HG03060 (cell line): Measurements from ENCODE around the gene NIPA2.

Experiments used
- ATAC-seq: cut with Tn5 transposase; IDR thresholded peaks from one replicate; pipeline ENCODE4 v1.9.1; 2021; ENCODE audit warnings: low read depth, moderate number of reproducible peaks; ENCODE audit not compliant: unreplicated experiment

The NIPA2 gene

DNA sequence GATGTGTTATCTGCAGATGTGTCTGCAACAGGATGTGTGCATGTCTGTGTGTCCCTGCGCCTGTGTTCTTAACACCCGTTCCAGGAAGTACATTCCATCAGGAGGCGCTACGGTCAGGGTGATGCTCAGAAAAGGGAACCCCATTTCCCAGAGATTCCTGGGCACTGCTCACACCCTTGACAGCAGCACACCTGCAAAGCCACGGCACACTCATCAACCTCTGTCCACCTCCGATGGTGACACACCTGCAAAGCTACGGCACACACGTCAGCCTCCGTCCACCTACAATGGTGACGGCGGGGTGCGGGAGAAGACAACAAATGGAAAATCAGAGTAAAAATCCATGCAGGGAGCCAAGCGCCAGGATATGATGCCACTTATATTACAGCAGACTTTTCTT, 55.4 kb downstream of the NIPA2 start:
- no peak for ATAC-seq

DNA sequence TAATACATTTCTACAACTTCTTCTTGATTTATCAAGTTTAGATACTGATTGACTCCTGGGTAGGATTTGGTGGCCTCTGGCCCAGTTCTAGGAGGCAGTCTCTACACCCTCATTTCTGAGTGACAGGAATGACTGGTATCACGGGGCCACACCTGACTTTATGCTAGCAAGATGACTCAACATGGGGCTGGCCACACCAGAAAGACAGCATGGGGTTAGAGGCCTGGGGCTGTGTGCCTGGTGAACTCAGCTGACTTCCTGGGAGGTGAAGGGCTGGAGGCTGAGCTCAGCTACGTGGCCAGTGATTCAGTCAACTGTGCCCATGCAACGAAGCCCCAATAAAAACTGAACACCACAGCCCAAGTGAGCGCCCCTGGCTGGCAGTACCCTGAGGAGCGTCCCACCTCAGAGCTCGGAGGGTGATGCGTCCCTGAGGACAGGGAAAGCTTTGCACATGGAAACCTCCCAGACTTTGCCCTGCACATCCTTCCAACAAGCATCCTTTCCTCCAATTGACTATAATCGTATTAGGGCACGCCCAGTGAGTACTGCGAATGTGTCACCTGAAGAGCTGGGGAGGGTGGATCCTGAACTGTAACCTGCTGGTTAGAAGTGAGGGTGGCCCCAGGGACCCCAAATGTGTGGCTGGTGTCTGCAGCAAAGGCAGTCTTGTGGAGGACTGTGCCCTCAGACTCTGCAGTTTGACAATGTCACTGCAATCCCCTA, 57.2 kb downstream of the NIPA2 start:
- ATAC-seq = no peak

DNA sequence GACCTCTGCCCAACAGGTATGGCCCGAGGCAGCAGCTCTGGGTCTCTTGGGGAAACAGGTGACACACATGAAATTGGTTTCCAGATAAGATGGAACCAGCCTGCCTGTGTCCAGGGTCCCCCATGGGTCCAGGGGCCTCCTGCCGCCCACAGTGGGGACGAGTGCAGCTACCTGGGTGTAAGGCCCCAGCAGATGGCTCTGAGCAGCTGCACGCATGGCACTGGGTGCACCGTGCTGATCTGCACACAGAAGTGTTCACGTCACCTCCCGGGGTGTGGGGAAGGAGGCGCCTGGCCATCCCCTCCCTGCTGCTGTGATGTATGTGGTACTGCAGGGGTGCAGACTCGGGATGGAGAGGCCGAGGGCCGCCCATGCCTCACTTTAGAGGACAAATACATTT, 63.6 kb downstream of the NIPA2 start:
- no peak for ATAC-seq

DNA sequence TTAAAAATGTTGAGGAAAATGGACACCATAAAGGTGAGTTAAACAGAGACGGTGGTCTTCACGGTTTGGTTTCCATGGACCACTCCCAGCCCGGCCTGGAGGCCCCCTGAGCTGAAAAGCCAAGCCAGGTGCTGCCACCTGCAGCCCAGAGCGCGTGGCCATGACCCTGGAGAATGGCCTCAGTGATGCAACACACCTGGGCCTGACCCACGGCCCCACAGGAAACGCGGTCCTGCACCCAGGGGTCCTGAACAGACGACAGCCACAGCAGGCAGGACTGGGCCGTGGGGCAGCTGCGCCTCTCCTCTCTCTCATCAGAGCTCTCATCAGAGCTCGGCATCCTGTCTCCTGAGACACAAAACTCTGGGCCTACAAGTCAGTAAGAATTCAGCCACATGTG, 64.1 kb downstream of the NIPA2 start:
- ATAC-seq = no peak

DNA sequence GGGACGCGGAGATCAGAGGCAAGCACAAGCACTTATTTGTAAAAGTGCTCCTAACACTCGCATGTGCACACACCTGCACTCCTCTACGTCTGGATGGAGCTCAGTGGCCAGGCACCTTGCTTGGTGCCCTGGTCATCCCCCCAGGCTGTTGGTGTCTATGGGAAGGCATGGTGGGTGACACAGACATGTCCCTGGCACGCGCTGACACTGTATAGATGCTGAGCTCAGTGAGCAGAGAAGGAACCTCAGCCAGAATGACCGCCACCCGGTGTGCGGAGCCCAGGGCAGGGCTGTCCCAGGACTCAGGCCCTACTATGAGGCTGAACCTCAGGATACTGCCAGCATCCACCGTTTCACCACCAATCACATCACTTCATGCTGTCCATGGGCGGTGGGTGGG, 64.5 kb downstream of the NIPA2 start:
- ATAC-seq = no peak

DNA sequence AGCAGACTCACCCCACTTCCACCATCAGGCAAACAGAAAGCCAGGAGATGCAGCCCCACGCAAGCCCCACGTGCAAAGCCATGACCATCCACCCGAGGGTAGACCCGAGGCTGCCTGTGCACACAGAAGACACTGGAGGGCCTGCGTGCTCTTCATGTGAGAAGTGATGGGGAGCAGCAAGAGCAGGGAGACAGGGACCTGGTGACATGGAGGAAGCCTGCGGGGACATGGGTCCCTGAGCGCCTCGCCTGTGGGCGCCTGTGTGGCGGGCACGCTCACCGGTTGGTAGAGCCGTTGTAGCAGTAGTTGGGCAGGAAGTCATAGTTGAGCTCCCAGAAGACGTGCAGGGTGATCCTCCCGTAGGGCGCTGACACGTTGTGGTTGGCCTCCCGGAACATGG, 65.0 kb downstream of the NIPA2 start:
- no peak for ATAC-seq

DNA sequence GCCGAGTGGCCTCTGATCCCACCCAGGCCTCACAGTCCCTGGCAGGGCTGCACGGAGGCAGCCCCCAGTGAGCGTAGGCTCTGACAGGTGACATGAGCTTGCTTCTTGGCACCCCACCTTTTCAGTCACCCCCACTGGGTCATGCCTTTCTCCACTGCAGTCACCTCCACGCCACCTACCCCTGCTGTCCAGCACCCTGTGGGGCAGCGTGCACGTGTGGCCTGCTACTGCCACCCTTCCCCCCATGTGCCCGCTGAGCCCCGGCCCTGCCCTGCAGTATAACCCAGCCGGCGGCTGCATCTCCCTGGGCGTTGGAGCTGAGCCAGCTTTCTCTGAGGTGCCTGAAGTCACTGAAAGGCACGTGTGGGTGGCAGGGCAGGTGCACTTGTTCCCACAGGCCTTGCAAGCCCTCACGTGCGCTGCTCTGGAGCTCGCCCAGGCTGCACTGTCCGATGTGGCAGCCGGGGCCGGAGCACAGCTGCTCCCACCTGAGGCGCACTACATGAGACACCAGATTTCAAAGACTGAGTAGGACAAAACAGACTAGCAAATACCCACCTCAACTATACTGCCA, 65.6 kb downstream of the NIPA2 start:
- ATAC-seq = no peak

DNA sequence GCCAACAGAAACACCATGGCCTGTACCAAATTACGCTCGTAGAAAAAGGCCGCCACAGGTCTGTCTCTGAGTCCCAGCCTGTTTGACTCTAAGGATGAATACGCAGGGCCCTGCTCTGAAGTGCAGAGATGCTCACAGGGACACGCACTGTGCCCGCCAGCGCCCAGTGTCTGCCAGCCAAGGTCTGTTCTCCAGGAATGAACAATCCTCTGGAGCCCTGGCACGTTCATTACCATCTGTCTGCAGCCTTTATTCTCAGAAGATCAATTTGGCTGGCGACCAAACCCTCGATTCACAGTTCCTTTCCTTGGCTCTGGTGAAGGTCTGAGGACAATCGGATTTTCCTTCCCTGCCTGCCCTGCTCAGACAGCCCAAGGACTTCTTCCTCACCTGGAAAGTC, 66.3 kb downstream of the NIPA2 start:
- no peak for ATAC-seq

DNA sequence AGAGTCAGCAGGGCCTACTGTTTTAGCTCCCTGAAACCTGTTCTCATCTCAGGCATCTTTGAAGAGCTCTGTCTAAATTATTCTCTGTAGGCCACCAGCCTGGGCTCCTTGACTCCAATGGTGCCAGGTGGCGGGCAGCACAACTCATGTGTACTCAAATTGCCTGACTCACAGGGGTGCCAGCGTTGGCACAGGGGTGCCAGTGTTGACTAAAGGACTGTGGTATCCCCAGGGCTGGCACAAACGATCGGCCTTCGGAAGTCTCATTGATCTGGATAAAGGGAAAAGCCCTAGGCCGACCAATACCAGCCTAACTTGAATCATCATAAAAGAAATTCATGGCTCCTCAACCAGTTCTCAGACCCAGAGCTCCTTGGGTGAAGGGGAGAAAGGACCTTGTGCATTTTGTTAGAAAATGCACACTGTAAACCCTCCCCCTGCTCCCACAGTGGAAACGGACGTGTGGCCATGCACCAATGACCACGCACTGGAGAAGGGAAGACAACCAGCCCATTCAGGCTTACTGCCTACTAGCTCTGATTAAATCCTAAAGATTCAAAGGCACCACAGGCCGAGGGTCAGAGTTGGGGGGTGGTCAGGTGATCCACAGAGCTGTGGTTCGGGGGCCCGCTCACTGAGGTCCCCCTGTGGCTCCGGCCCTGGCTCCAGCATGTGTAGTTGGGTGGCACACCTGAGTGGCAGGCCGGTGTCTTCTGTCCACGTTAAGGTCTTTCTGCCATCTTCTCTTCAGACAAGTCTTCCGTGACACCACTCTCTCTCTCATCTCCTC, 68.9 kb downstream of the NIPA2 start:
- ATAC-seq = no peak

DNA sequence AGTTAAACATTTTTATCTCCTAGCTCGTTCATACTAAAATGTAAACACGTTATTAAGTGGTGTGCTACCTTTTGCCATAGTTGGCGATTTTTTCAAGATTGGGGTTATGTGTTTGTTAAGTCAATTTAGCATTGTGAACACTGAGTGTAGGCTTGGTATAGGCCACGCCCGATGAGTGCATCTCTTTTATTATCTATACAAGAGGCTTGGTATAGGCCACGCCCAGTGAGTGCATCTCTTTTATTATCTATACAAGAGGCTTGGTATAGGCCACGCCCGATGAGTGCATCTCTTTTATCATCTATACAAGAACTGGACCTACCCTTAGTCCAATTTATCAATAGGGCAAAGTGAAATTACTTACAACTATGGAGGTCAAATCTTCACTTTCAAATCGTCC, 70.4 kb downstream of the NIPA2 start:
- ATAC-seq = no peak

DNA sequence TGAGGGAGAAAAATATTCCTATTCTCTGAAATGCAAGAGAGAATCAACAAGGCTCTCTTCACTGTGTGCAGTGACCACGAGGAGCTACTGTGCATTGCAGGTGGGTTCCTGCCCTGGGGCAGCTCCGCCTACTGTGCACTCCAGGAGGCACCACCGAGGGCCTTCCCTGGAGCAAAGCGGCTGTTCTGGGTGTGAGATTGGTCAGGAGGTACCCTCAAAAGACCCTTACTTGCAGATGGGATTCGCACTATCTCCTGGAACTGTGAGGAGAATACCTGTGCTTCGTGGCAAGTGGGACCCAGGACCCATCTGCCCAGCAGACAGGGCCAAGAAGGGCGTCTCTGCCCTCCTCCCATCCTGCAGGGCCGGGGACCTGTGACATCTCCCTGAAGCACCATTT, 72.8 kb downstream of the NIPA2 start:
- ATAC-seq = no peak

DNA sequence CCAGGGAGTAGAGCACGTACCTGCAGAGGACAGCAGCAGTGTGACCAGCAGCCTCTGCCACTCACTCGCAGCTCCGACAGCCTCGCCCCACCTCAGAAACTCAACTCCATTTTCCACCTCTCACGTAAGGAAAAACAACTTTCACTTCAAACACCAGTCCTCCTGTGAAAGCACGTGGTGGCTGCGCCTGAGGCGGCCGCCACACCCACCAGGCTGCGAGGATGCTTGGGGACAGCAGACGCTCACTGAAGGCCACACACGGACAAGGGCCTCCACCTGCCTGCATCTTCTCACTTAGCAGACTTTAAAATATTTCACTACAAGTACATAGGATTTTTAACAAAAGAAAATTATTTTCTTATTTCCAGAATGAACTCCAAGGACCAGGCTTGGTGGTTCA, 73.8 kb downstream of the NIPA2 start:
- no peak for ATAC-seq

DNA sequence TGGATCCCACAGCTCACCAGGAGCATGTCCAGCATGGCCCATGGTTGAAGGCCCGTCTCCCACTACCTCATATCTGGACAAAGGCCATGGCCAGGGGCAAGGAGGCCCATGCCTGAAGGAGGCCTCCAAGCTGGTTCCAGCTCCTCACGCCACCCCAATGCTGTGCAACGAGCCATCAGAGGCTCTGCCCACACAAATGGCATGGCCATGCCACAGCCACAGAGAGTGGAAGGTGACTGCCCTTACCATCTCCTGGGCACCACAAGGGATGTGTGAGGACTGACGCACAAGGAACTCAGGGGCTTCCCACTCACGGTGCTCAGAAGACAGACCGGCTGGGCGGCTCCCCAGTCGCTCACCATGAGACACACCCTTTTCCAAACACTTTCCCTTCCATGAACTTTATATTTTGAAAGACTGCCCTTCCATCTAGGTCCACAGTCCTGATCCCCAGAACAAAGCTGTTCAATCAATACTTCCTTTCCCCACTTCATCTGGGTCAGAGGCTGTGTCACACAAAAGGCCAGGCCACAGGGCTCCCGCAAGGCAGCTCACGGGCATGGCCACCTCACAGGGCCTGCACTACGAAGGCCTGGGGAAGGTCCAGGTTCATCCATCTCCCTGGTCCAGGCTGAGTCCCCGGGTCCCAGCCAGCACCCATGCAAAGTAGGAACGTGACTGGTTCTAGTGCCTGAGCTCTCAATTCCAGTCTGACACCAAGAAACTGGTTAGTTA, 75.3 kb downstream of the NIPA2 start:
- no peak for ATAC-seq

DNA sequence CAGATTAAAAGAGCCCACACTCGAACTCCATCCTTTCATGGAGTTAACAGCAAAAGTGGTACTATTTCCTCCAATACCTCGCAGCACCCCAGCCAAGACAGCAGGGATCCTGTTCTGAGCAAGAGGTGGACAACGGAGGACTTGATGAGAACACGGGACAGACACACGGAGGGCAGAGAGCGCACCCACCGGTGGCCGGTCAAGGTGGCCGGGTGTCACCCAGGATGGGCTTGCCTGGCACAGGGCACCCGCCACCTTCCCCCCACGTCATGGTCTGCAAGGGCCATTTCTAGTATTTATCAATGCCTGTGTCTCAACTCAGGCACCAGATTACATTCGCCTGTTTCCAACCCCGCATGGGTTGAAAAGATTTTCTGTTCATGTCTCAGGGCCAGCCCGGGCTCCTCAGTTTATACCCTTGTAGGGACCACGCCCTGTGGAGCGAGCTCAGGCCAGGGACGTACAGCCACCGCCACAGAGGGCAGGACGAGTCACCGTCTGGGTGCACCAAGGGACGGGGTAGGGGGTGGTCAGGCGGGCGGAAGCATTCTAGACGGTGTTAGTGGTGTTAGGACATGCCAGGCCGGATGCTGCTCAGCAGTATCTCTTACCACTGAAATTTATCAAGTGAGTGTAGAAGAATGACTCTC, 77.5 kb downstream of the NIPA2 start:
- ATAC-seq = no peak

DNA sequence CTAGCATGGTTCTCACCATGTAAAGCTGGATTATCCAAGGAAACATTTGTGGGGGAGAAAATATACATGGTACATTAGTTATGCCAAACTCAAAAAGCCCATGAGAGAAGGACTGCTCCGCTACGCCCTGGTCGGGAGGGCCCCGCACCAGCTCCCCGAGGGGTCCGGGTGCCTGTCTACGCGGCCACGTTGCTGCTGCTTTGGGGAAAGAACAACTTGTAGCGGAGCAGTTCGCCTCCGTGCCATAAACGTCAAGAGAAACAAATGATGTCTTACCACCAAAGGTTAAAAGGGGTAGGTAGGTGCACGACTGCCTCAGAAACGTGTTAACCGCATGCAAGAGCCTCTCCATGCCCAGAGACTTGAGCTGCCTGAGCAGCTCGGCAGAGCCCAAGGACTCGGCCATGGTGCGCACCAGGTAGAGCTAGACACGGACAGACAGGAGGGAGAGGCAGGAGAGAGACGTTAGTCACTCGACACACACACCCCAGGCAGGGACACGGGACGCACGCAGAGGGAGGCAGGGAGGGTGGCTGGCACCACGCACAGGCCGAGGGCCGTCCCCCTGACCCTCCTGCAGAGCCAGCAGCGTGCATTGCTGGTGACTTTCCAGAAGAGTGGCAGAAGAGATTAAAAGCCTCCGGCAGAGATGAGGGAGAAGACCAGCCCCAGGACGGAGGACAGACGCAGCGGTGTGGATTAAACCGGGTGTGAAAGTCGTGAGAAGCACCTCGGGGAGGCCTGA, 78.3 kb downstream of the NIPA2 start:
- no peak for ATAC-seq

DNA sequence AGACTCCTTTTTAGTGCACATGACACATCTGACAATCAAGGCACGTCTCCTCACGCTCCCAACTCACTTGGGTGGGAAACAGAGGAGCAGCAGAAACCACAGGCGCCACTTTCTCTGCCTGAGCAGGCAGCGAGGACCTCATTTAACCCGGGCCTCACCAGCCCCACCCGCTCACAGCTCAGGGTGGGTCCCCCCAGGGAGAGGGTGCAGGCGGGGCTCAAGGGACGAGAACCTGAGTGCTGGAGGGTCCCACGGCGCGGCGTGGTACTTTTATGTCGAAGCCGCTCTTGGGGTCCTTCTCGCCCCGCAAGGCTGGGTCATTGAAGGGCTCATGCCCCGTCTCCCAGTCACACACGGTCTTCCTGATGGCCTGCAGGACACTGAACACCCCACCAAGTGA, 79.1 kb downstream of the NIPA2 start:
- ATAC-seq = no peak
